Activated CD4-positive, alpha-beta memory T cell treated with anti-CD3 and anti-CD28 coated beads for 36 hours (primary cell): Measurements from ENCODE around the gene ITGB8. TPM values are rescaled to one million over a fixed set of nuclear protein-coding genes. Genes with fewer than 3 reads are reported as not detected.
"Not testable (repeated sequence)": the region's sequence is repeated elsewhere in the genome, so short reads cannot be mapped to it uniquely, and the experiment has no call there.

ENCODE experiments used
- CTCF ChIA-PET: fragments of 350-600 bp; sonication (Branson Sonifier 250); formaldehyde crosslinking; loops from one replicate; lab custom pipeline; 2021; ENCODE audit warnings: antibody characterized with exemption, inconsistent platforms; lab: Charles Lee
- POLR2A ChIA-PET: fragments of 350-600 bp; sonication (Branson Sonifier 250); formaldehyde crosslinking; loops from one replicate; lab custom pipeline; 2021; ENCODE audit warnings: antibody characterized with exemption; lab: Charles Lee
- DNase-seq: peaks from one replicate; pipeline ENCODE4 v3.0.0-alpha.2; 2020
- H3K27ac Mint-ChIP-seq: one replicate; pipeline ENCODE4 v1.8.0; 2021; ENCODE audit warnings: mixed read lengths
- H3K27me3 Mint-ChIP-seq: one replicate; pipeline ENCODE4 v1.8.0; 2021; ENCODE audit warnings: mixed read lengths
- H3K36me3 Mint-ChIP-seq: one replicate; pipeline ENCODE4 v1.8.0; 2021; ENCODE audit warnings: mixed read lengths
- H3K4me1 Mint-ChIP-seq: one replicate; pipeline ENCODE4 v1.8.0; 2021; ENCODE audit warnings: low read depth, mixed read lengths
- H3K4me3 Mint-ChIP-seq: one replicate; pipeline ENCODE4 v1.8.0; 2021; ENCODE audit warnings: mild to moderate bottlenecking, mixed read lengths
- H3K9me3 Mint-ChIP-seq: one replicate; pipeline ENCODE4 v1.8.0; 2021; ENCODE audit warnings: mixed read lengths
- intact Hi-C: fragments of 100-400 bp; cut with micrococcal nuclease; formaldehyde crosslinking; loops from one replicate; pipeline ENCODE4 v1.15.1; 2023
- total RNA-seq, 2 experiments: library from RNA; stranded (reverse); gene quantifications; one replicate each; pipeline ENCODE4 v1.2.3, GENCODE V29; 2021

The ITGB8 gene
- total RNA-seq, 2 experiments from 2014 or later, result not detected

- CTCF ChIA-PET, result interaction anchor here (1.5 kb wide), 1 partner anchor 11 kb away, joined by 3 read pairs; no protein-coding TSS in a partner anchor
Measured at GRCh38 chr7:20299145-20299544, 31.6 kb upstream of the ITGB8 start.

GRCh38 chr7:20299647-20300312 is 30.9 kb upstream of the ITGB8 start:
- no peaks in the 10 kb centered on the region for H3K4me1 Mint-ChIP-seq
- intact Hi-C loops, result no loop called here
- DNase-seq, result no peak
- POLR2A ChIA-PET, result no interaction called here
- H3K36me3 Mint-ChIP-seq, result no peaks in the 10 kb centered on the region
- H3K9me3 Mint-ChIP-seq, result peaks cover 8% of the 10 kb centered on the region
- H3K4me3 Mint-ChIP-seq, result no peak overlapping the region
- CTCF ChIA-PET, result interaction anchor here (1.5 kb wide), 1 partner anchor 10 kb away, joined by 3 read pairs; no protein-coding TSS in a partner anchor
- H3K27me3 Mint-ChIP-seq, result peaks cover 1% of the 10 kb centered on the region
- no peak overlapping the region for H3K27ac Mint-ChIP-seq

More at GRCh38 chr7:20299145-20299544, 31.6 kb upstream of the ITGB8 start:
- Mint-ChIP-seq H3K4me1 (no peaks in the 10 kb centered on the region), H3K36me3 (no peaks in the 10 kb centered on the region), H3K9me3 (peaks cover 8% of the 10 kb centered on the region), H3K27me3 (peaks cover 1% of the 10 kb centered on the region), H3K27ac (no peak overlapping the region), H3K4me3 (no peak overlapping the region)
- DNase-seq, result no peak
- intact Hi-C loops, result no loop called here
- POLR2A ChIA-PET, result no interaction called here

- intact Hi-C loops, result no loop called here
- no peaks in the 10 kb centered on the region for H3K4me1 Mint-ChIP-seq
Measured at GRCh38 chr7:20301311-20301939, 29.3 kb upstream of the ITGB8 start.

GRCh38 chr7:20302300-20302699 is 28.4 kb upstream of the ITGB8 start:
- H3K27me3 Mint-ChIP-seq, H3K36me3 Mint-ChIP-seq, H3K4me3 Mint-ChIP-seq, POLR2A ChIA-PET, H3K9me3 Mint-ChIP-seq, DNase-seq, H3K27ac Mint-ChIP-seq, H3K4me1 Mint-ChIP-seq, intact Hi-C loops: not testable (repeated sequence)
- CTCF ChIA-PET, result interaction anchor here (0.6 kb wide), 1 partner anchor 18 kb away, joined by 3 read pairs; no protein-coding TSS in a partner anchor

More at GRCh38 chr7:20301311-20301939, 29.3 kb upstream of the ITGB8 start:
- Mint-ChIP-seq H3K27ac (no peak overlapping the region), H3K9me3 (no peaks in the 10 kb centered on the region), H3K27me3 (no peaks in the 10 kb centered on the region), H3K36me3 (no peaks in the 10 kb centered on the region), H3K4me3 (no peak overlapping the region)
- DNase-seq, result no peak
- POLR2A ChIA-PET, result no interaction called here
- CTCF ChIA-PET, result interaction anchor here (0.6 kb wide), 1 partner anchor 17 kb away, joined by 3 read pairs; no protein-coding TSS in a partner anchor

- POLR2A ChIA-PET, result no interaction called here
Measured at GRCh38 chr7:20302891-20303290, 27.8 kb upstream of the ITGB8 start.

GRCh38 chr7:20304366-20304765 is 26.3 kb upstream of the ITGB8 start:
- POLR2A ChIA-PET, result no interaction called here
- CTCF ChIA-PET, result no interaction called here

More at GRCh38 chr7:20302891-20303290, 27.8 kb upstream of the ITGB8 start:
- Mint-ChIP-seq H3K9me3 (no peaks in the 10 kb centered on the region), H3K4me1 (no peaks in the 10 kb centered on the region), H3K27me3 (no peaks in the 10 kb centered on the region), H3K36me3 (no peaks in the 10 kb centered on the region), H3K27ac (no peak overlapping the region), H3K4me3 (no peak overlapping the region)
- DNase-seq, result no peak
- intact Hi-C loops, result no loop called here
- CTCF ChIA-PET, result no interaction called here

GRCh38 chr7:20305726-20306125 is 25.0 kb upstream of the ITGB8 start:
- Mint-ChIP-seq H3K36me3 (no peaks in the 10 kb centered on the region), H3K27me3 (no peaks in the 10 kb centered on the region), H3K27ac (no peak overlapping the region), H3K4me1 (no peaks in the 10 kb centered on the region), H3K4me3 (no peak overlapping the region), H3K9me3 (no peaks in the 10 kb centered on the region)
- intact Hi-C loops, result no loop called here
- no peak for DNase-seq
- CTCF ChIA-PET, result no interaction called here
- POLR2A ChIA-PET, result no interaction called here

More at GRCh38 chr7:20304366-20304765, 26.3 kb upstream of the ITGB8 start:
- H3K9me3 Mint-ChIP-seq, result no peaks in the 10 kb centered on the region
- H3K36me3 Mint-ChIP-seq, result no peaks in the 10 kb centered on the region
- H3K27ac Mint-ChIP-seq, result no peak overlapping the region
- H3K4me3 Mint-ChIP-seq, result no peak overlapping the region
- intact Hi-C loops, result no loop called here
- DNase-seq, result no peak
- H3K27me3 Mint-ChIP-seq, result no peaks in the 10 kb centered on the region
- H3K4me1 Mint-ChIP-seq, result no peaks in the 10 kb centered on the region

GRCh38 chr7:20306180-20306946 is 24.3 kb upstream of the ITGB8 start:
- no peak overlapping the region for H3K4me3 Mint-ChIP-seq
- ChIA-PET CTCF (no interaction called here), POLR2A (no interaction called here)
- intact Hi-C loops, result no loop called here
- no peaks in the 10 kb centered on the region for H3K27me3 Mint-ChIP-seq
- H3K27ac Mint-ChIP-seq, result no peak overlapping the region
- H3K9me3 Mint-ChIP-seq, result no peaks in the 10 kb centered on the region
- H3K4me1 Mint-ChIP-seq, result no peaks in the 10 kb centered on the region
- no peak for DNase-seq
- H3K36me3 Mint-ChIP-seq, result no peaks in the 10 kb centered on the region

- intact Hi-C loops, result no loop called here
- H3K27ac Mint-ChIP-seq, result no peak overlapping the region
- ChIA-PET CTCF (no interaction called here), POLR2A (no interaction called here)
- no peak overlapping the region for H3K4me3 Mint-ChIP-seq
- no peaks in the 10 kb centered on the region for H3K4me1 Mint-ChIP-seq
- H3K36me3 Mint-ChIP-seq, result no peaks in the 10 kb centered on the region
- DNase-seq, result no peak
- H3K9me3 Mint-ChIP-seq, result no peaks in the 10 kb centered on the region
- no peaks in the 10 kb centered on the region for H3K27me3 Mint-ChIP-seq
Measured at GRCh38 chr7:20307119-20307518, 23.6 kb upstream of the ITGB8 start.

- no peaks in the 10 kb centered on the region for H3K4me1 Mint-ChIP-seq
- CTCF ChIA-PET, result no interaction called here
- intact Hi-C loops, result no loop called here
- DNase-seq, result no peak
- H3K27me3 Mint-ChIP-seq, result no peaks in the 10 kb centered on the region
- H3K36me3 Mint-ChIP-seq, result no peaks in the 10 kb centered on the region
- POLR2A ChIA-PET, result no interaction called here
- H3K27ac Mint-ChIP-seq, result no peak overlapping the region
- H3K9me3 Mint-ChIP-seq, result no peaks in the 10 kb centered on the region
- no peak overlapping the region for H3K4me3 Mint-ChIP-seq
Measured at GRCh38 chr7:20307901-20308300, 22.8 kb upstream of the ITGB8 start.

- no peaks in the 10 kb centered on the region for H3K36me3 Mint-ChIP-seq
- DNase-seq, result no peak
- POLR2A ChIA-PET, result no interaction called here
- CTCF ChIA-PET, result interaction anchor here (1.1 to 2.7 kb wide), 2 partner anchors 11 to 597 kb away, joined by 3 to 11 read pairs; no protein-coding TSS in a partner anchor
- H3K27ac Mint-ChIP-seq, result no peak overlapping the region
- intact Hi-C loops, result loop anchor here (2.0 to 10.0 kb wide), 2 partner anchors 556 to 596 kb away; no protein-coding TSS in a partner anchor
- no peak overlapping the region for H3K4me3 Mint-ChIP-seq
- H3K27me3 Mint-ChIP-seq, result no peaks in the 10 kb centered on the region
- H3K4me1 Mint-ChIP-seq, result no peaks in the 10 kb centered on the region
- H3K9me3 Mint-ChIP-seq, result no peaks in the 10 kb centered on the region
Measured at GRCh38 chr7:20310301-20310700, 20.4 kb upstream of the ITGB8 start.
